GM12865 (cell line): Measurements from ENCODE around the gene BRSK2.

Source experiments
- DNase-seq: peaks from one replicate; pipeline ENCODE4 v3.0.0; 2010; ENCODE audit warnings: low read depth
- H3K4me3 ChIP-seq: 2 replicates; pipeline ENCODE4 v1.5.1; 2011; ENCODE audit warnings: mild to moderate bottlenecking, low read depth, low read length, control low read depth
- CTCF ChIP-seq: IDR thresholded peaks from 2 replicates; pipeline ENCODE4 v1.5.1; 2011; ENCODE audit warnings: low read length, control low read depth, low read depth, inconsistent platforms; ENCODE audit not compliant: insufficient read depth; ENCODE audit errors: missing control alignments

The BRSK2 gene

GRCh38 chr11:1371377-1371776 lies 18.4 kb upstream of the BRSK2 start:
- no peak for DNase-seq
- TF ChIP-seq CTCF = no peak
- no peak overlapping the region for H3K4me3 ChIP-seq

- TF ChIP-seq CTCF = no peak
- no peak overlapping the region for H3K4me3 ChIP-seq
- DNase-seq = no peak
Observed at GRCh38 chr11:1371836-1372465, 17.8 kb upstream of the BRSK2 start.

- H3K4me3 ChIP-seq = no peak overlapping the region
- no peak for TF ChIP-seq CTCF
- DNase-seq = no peak
Observed at GRCh38 chr11:1372660-1373059, 17.1 kb upstream of the BRSK2 start.

- TF ChIP-seq CTCF = no peak
- no peak overlapping the region for H3K4me3 ChIP-seq
- no peak for DNase-seq
Observed at GRCh38 chr11:1373536-1374214, 16.1 kb upstream of the BRSK2 start.

GRCh38 chr11:1375161-1375954 lies 14.4 kb upstream of the BRSK2 start:
- no peak overlapping the region for H3K4me3 ChIP-seq
- TF ChIP-seq CTCF = no peak
- no peak for DNase-seq

GRCh38 chr11:1375955-1376258 lies 13.8 kb upstream of the BRSK2 start:
- no peak for TF ChIP-seq CTCF
- H3K4me3 ChIP-seq = no peak overlapping the region
- no peak for DNase-seq
